ENCODE measurements around the gene GLRX.

GLRX gene

DNA sequence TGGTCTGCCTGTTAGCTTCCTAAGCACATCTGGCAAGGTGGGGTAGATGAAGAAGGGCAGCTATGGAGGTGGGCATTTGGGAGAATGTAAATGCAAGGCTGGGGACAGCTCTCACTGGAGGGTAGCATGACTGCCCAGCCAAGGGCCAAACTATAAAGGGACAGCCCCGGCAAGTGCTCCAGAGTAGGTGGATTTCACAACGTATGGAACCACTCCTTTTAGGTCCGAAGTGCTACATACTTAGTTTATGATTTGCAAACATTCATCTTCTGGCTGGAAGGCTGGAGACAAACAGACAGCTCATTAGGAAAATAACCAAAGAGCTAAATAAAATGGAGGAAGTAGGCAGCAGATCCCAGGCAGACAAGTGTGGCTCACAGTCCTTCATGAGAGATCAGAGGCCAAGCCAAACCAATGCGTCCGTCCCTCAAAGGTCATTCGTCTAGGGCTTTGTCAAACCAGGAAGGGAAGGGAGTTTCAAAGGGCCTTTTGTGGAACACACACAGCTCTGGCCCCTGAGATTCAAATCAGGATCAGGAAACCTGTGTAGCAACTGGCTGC lies 42.5 kb upstream of the GLRX start:
- DNase-seq (ENCODE audit: low spot score) = no peak
- TF ChIP-seq, protein P1, sequence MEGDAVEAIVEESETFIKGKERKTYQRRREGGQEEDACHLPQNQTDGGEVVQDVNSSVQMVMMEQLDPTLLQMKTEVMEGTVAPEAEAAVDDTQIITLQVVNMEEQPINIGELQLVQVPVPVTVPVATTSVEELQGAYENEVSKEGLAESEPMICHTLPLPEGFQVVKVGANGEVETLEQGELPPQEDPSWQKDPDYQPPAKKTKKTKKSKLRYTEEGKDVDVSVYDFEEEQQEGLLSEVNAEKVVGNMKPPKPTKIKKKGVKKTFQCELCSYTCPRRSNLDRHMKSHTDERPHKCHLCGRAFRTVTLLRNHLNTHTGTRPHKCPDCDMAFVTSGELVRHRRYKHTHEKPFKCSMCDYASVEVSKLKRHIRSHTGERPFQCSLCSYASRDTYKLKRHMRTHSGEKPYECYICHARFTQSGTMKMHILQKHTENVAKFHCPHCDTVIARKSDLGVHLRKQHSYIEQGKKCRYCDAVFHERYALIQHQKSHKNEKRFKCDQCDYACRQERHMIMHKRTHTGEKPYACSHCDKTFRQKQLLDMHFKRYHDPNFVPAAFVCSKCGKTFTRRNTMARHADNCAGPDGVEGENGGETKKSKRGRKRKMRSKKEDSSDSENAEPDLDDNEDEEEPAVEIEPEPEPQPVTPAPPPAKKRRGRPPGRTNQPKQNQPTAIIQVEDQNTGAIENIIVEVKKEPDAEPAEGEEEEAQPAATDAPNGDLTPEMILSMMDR (IDR thresholded peaks at IDR 0.05; ENCODE audit: extremely low read depth, insufficient read depth, missing control alignments) = no peak
- in situ Hi-C loops (cut with MboI; ENCODE audit: low pct_unique_long_range_greater_than_20kb, low sequenced_read_pairs, unreplicated experiment) = loop anchor here (25.0 kb wide), 1 partner anchor 572 kb away; the partner anchor contains the start of gene PCSK1

DNA sequence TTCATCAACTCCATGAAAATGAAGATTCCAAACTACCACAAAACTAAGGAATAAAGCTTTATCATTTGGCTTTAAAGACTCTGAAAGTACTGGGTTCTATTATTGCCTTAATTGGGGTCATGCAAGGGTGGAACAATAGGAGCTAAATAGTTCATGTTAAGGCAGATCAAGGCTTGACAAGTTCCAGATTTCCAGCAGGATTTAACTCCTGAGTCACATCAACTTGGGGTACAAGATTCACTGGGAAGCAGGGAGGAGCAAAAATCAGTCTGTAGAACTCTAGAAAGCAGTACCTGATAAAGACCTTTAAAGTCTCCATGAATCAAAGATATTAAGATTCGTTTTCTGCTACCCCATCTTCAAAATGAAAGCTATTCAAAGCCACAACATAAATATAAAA lies 41.9 kb upstream of the GLRX start:
- DNase-seq (ENCODE audit: low spot score) = no peak
- TF ChIP-seq, protein P1 (IDR thresholded peaks at IDR 0.05; ENCODE audit: extremely low read depth, insufficient read depth, missing control alignments) = no peak
- in situ Hi-C loops (cut with MboI; ENCODE audit: low pct_unique_long_range_greater_than_20kb, low sequenced_read_pairs, unreplicated experiment) = loop anchor here (25.0 kb wide), 1 partner anchor 573 kb away; the partner anchor contains the start of gene PCSK1

DNA sequence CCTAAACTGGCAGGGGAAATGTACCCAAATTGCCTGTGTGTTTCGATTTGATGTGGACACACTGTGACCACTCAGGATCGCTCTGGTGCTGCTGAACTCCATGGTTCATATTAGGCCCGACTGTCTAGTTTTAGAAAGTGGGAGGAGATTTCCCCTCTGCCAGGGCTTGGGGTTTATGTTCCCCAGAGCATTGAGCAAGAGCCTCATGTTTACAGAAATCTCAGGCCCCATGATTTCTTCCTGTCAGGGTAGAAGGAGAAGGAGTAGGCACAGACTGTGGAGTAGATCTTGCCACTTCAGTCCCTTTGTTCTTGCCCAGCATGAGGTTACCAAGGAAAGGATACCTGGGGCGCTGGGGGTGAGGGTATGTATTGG lies 40.8 kb upstream of the GLRX start:
- no peak for DNase-seq (ENCODE audit: low spot score)
- in situ Hi-C loops (cut with MboI; ENCODE audit: low pct_unique_long_range_greater_than_20kb, low sequenced_read_pairs, unreplicated experiment) = loop anchor here (25.0 kb wide), 1 partner anchor 574 kb away; the partner anchor contains the start of gene PCSK1
- TF ChIP-seq, protein P1 (IDR thresholded peaks at IDR 0.05; ENCODE audit: extremely low read depth, insufficient read depth, missing control alignments) = no peak

DNA sequence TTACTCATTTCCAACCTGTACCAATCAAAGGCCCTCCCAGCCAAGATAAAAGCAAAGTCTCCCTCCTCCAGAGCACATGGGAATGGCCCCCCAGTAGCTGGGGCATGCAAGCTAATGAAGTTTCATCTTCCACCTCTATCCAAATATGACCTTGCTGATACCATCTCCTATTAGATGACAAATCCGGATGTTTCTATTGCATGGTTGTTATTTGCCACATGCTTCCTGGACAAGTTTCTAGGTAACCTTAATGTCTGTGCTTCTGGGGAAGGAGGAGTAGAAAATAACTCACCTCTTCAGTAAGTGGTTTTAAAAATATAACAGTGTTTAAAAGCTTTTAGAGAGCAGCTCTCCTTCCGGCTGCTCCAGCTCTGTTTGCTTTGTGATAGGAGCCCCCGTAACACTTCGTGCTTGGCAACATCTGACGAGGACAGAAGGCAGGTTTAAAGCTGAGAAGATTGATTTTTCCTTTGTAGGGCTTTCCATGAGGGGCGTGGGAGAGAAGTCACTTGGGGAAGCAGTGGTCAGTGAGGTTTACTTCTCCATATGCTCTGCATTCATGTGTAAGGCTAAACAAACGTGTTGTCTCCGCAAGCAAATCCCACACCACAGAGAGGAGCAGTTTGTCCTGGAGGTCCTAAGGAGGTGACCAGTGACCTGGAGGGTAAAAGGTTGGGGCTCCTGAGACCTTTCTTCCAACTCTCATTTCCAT lies 40.3 kb upstream of the GLRX start:
- DNase-seq (ENCODE audit: low spot score) = no peak
- TF ChIP-seq, protein P1 (IDR thresholded peaks at IDR 0.05; ENCODE audit: extremely low read depth, insufficient read depth, missing control alignments) = no peak
- in situ Hi-C loops (cut with MboI; ENCODE audit: low pct_unique_long_range_greater_than_20kb, low sequenced_read_pairs, unreplicated experiment) = loop anchor here (25.0 kb wide), 1 partner anchor 574 kb away; the partner anchor contains the start of gene PCSK1

DNA sequence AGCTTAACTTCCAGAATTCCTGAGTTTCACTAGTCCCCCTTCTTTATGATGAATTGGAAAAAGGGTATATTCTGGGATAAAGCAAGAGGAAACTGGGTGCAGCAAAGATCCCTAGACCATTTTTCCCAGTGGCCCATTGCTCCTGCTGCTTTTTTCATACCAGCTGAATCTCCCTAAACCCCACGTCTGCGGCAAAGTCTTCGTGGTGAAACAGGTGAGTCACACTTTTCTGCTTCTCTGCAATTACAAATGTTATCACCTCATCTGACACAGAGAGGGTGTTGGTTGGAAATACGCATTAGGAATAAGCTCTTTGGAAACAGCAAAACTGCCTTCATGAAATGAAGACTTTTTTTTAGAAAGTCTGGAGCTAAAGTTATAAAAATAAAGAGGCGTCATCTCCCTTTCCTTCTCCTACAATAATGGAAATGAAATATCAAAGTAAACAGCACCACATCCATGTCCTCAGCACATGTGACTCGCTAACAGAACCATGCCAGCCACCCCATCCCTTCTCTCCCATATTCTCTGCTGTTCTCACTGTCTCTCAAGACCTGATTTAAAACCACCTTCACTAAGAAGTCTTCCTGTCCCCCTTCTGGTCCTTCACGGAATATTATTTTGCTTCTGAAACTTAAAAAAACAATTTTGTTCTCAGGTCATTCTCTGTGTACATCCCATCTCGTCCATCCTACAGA lies 39.5 kb upstream of the GLRX start:
- TF ChIP-seq, protein P1 (IDR thresholded peaks at IDR 0.05; ENCODE audit: extremely low read depth, insufficient read depth, missing control alignments) = no peak
- in situ Hi-C loops (cut with MboI; ENCODE audit: low pct_unique_long_range_greater_than_20kb, low sequenced_read_pairs, unreplicated experiment) = loop anchor here (25.0 kb wide), 1 partner anchor 575 kb away; the partner anchor contains the start of gene PCSK1
- no peak for DNase-seq (ENCODE audit: low spot score)

DNA sequence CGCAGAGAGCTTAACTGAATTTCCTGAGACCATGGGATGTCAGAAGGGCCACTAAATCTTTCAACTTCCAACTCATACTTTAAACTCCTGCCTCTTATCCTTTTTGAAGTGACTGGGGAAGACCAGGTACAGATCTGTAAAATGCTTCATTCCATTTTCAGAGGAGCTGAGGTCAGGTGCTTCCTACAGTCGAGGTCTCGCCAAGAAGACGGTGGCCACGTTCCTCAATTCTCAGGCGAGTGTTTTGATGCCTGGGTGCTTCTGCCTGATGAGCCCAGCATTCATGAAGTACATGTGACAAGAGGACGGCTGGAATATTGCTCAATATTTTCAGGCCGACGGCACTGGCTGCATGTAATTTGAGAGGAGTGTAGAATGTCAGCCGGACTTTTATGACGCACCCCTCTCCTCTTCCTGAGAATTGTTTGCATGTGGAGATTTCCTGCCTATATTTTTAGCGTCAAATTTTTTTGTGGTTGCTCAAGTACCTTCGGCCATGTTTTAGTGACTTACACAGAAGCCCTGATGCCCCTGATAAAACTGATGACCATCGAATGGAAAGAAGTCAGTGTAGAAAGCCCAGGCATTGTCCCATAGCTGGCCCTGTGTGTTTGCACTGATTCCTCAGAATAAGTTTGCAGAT lies 38.8 kb upstream of the GLRX start:
- in situ Hi-C loops (cut with MboI; ENCODE audit: low pct_unique_long_range_greater_than_20kb, low sequenced_read_pairs, unreplicated experiment) = loop anchor here (25.0 kb wide), 1 partner anchor 576 kb away; the partner anchor contains the start of gene PCSK1

More for the DNA sequence above, 38.8 kb upstream of the GLRX start:
- TF ChIP-seq, protein P1 (IDR thresholded peaks at IDR 0.05; ENCODE audit: extremely low read depth, insufficient read depth, missing control alignments) = no peak
- DNase-seq (ENCODE audit: low spot score) = no peak
